C4-2B (cell line): ENCODE results near the gene KCTD5.

ENCODE experiments used
- CTCF ChIP-seq: fragments of 450-650 bp; conservative IDR thresholded peaks from 2 replicates; pipeline ENCODE4 v1.5.1; 2017; ENCODE audit warnings: mild to moderate bottlenecking
- ZFX ChIP-seq: fragments of 450-650 bp; IDR thresholded peaks from 2 replicates; pipeline ENCODE4 v1.6.1; 2017

GRCh38 chr16:2741168-2741567, 58.8 kb downstream of the KCTD5 start:
- no peak for TF ChIP-seq CTCF
- TF ChIP-seq ZFX: no peak
